ENCODE results near the gene ANO10.

Gene ANO10

DNA sequence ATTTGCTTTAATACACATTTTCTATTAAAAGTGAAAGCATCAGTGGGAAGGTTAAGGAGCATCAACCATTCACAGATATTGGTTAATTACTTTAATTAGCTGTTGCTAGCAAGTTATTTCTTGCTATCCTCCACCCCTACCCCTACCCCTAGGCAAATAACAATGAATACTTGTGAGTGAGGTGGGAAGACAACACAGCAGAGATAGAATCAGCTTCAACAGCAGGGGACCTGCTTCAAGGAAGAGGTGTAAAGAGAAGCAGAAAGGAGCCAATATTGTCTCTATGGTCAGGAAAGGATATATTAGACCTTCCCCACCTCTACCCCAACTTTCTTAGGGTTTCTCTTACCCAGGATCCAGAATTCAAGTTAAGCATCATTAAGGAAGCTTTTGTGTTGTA lies 186.1 kb downstream of the ANO10 start:
- no peak for DNase-seq (ENCODE audit: low read depth, low spot score)
- ChIA-PET POLR2A (no interaction called here), CTCF (no interaction called here)
- TF ChIP-seq, protein P1, sequence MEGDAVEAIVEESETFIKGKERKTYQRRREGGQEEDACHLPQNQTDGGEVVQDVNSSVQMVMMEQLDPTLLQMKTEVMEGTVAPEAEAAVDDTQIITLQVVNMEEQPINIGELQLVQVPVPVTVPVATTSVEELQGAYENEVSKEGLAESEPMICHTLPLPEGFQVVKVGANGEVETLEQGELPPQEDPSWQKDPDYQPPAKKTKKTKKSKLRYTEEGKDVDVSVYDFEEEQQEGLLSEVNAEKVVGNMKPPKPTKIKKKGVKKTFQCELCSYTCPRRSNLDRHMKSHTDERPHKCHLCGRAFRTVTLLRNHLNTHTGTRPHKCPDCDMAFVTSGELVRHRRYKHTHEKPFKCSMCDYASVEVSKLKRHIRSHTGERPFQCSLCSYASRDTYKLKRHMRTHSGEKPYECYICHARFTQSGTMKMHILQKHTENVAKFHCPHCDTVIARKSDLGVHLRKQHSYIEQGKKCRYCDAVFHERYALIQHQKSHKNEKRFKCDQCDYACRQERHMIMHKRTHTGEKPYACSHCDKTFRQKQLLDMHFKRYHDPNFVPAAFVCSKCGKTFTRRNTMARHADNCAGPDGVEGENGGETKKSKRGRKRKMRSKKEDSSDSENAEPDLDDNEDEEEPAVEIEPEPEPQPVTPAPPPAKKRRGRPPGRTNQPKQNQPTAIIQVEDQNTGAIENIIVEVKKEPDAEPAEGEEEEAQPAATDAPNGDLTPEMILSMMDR (IDR thresholded peaks at IDR 0.05; ENCODE audit: insufficient read depth, low read length, missing control alignments): no peak
- no peak overlapping the region for H3K4me3 ChIP-seq (ENCODE audit: low read depth, low read length)

DNA sequence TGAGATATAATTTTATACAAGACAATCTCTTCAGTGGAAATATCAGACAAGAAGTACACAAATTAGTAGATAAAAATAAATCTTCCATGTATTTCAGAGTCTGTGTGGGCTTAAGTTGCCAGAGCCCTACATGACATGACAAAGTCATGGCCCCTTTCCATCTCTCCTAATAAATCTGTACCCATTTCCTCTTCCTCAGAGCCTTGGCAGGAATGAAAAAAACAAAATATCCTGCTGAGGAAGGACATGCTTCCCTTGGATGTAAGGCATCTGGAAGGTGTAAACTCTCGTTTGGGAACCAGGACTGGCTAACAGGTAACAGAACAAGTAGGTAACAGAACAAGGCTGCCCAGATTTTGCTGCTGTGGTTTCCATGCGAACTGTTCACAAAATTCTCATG lies 187.4 kb downstream of the ANO10 start:
- CTCF ChIA-PET: no interaction called here
- H3K4me3 ChIP-seq (ENCODE audit: low read depth, low read length): no peak overlapping the region
- POLR2A ChIA-PET: no interaction called here
- no peak for DNase-seq (ENCODE audit: low read depth, low spot score)
- TF ChIP-seq, protein P1 (IDR thresholded peaks at IDR 0.05; ENCODE audit: insufficient read depth, low read length, missing control alignments): no peak

DNA sequence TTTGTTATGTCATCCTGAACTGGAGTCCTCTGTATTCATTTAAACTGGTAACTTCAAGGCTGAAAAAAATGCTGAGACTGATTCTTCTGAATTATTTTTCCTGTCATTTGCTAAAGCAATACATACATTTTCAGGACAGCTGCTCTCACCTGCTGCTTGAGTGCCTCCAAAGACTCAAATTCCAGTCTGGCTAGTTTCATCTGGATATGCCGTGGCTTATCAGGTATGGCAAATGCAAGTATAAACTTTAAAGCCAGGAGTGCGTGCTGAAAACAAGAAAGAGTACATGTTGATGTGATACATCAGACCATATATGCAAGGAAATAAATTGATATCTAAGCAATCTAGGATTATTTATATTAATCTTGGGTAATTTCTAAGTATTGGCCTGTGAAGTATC lies 189.3 kb downstream of the ANO10 start:
- DNase-seq (ENCODE audit: low read depth, low spot score): no peak
- ChIA-PET POLR2A (no interaction called here), CTCF (no interaction called here)
- H3K4me3 ChIP-seq (ENCODE audit: low read depth, low read length): no peak overlapping the region
- TF ChIP-seq, protein P1 (IDR thresholded peaks at IDR 0.05; ENCODE audit: insufficient read depth, low read length, missing control alignments): no peak

DNA sequence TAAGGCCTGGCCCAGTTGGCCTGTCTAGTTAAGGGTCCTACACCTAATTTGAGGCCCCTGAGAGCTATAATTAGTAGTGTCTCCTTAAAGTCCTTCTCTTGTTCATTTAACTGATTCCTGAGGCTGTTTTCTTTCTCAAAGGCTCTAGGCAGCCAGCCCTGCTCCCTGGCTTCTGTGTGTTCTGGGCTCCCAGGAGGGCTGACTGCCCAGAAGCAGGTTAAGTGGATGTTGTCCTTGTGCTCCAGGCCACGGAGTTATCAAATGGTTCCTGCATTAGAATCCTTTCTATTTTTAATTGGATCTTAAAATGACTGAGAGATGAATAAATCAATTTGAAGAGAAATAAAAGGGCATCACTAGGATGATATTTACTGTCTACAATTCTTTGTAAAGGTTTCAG lies 195.4 kb downstream of the ANO10 start:
- ChIA-PET POLR2A (no interaction called here), CTCF (no interaction called here)
- H3K4me3 ChIP-seq (ENCODE audit: low read depth, low read length): no peak overlapping the region
- no peak for DNase-seq (ENCODE audit: low read depth, low spot score)
- TF ChIP-seq, protein P1 (IDR thresholded peaks at IDR 0.05; ENCODE audit: insufficient read depth, low read length, missing control alignments): no peak

DNA sequence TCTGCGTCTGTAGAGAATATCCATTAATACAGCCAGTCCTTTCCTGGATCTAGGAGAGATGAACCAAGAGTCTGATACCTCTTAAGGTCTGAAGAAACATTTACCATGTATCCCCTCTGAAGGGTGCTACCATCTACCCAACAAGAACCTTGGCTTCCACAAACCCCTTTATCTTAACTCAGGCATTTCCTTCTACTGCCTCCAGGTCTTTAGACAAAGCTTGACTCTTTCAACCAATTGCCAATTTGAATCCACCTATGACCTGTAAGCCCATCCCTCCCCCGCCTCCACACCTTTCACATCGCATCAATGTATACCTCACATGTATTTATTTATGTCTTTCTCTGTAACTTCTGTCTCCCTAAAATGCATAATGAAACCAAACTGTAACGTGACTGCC lies 196.0 kb downstream of the ANO10 start:
- TF ChIP-seq, protein P1 (IDR thresholded peaks at IDR 0.05; ENCODE audit: insufficient read depth, low read length, missing control alignments): no peak
- DNase-seq (ENCODE audit: low read depth, low spot score): no peak

DNA sequence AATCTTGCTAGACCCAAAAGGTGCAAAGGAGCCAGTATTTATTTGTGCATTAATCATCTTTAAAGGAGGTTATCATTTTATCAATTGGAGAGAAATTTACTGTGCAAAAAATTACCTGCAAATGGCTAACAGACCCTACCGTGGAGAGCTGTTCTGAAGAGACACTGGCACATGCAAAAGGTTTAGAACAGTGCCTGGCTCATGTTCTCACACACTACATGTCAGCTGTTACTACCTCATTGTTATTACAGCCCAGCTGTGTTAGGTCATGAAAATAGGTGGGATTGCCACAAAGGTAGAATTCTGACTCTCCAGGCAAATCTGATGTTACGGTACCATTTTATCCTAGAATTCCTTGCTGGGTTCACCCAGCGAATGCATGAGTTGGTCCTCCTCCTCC lies 198.2 kb downstream of the ANO10 start:
- CTCF ChIA-PET: no interaction called here
- POLR2A ChIA-PET: no interaction called here
- TF ChIP-seq, protein P1 (IDR thresholded peaks at IDR 0.05; ENCODE audit: insufficient read depth, low read length, missing control alignments): no peak
- no peak for DNase-seq (ENCODE audit: low read depth, low spot score)
- H3K4me3 ChIP-seq (ENCODE audit: low read depth, low read length): no peak overlapping the region

More for the DNA sequence above, 196.0 kb downstream of the ANO10 start:
- CTCF ChIA-PET: no interaction called here
- POLR2A ChIA-PET: no interaction called here
- no peak overlapping the region for H3K4me3 ChIP-seq (ENCODE audit: low read depth, low read length)

Measured in AG04449 (cell line).